Kidney epithelial cell (primary cell): ENCODE results near the gene BRME1. TPM values are rescaled to one million over a fixed set of nuclear protein-coding genes. Genes with fewer than 3 reads are reported as not detected.

Experiments
- DNase-seq: peaks from one replicate; pipeline ENCODE4 v3.0.0-alpha.2; 2010; ENCODE audit warnings: low read depth
- H3K27me3 ChIP-seq: 2 replicates; pipeline ENCODE4 v1.6.0; 2011; ENCODE audit warnings: low read length; ENCODE audit not compliant: control insufficient read depth, insufficient read depth
- H3K36me3 ChIP-seq: 2 replicates; pipeline ENCODE4 v1.5.1; 2011; ENCODE audit warnings: low read length; ENCODE audit not compliant: control insufficient read depth, insufficient read depth
- H3K4me3 ChIP-seq: 2 replicates; pipeline ENCODE4 v1.5.1; 2011; ENCODE audit warnings: low read depth, mild to moderate bottlenecking, control low read depth, low read length
- CTCF ChIP-seq: IDR thresholded peaks from 2 replicates; pipeline ENCODE4 v1.5.1; 2011; ENCODE audit warnings: mild to moderate bottlenecking, moderate library complexity, low read length, control low read depth, inconsistent platforms; ENCODE audit not compliant: insufficient read depth, poor library complexity, severe bottlenecking
- total RNA-seq: library from RNA; depleted of rRNA; stranded (reverse); fragments of >200 nt; gene quantifications from 2 replicates; pipeline ENCODE4 v1.2.3, GENCODE V29; 2015

BRME1 gene
- total RNA-seq, 1 donor from 2014 or later = 2.5 TPM

- no peak for TF ChIP-seq CTCF
- DNase-seq = no peak
- Histone ChIP-seq H3K27me3 (peaks cover 5% of the 10 kb centered on the region), H3K36me3 (no peaks in the 10 kb centered on the region), H3K4me3 (no peak overlapping the region)
Observed at GRCh38 chr19:13882419-13882795, 23.5 kb downstream of the BRME1 start.

- no peak for TF ChIP-seq CTCF
- Histone ChIP-seq H3K36me3 (no peaks in the 10 kb centered on the region), H3K4me3 (no peak overlapping the region), H3K27me3 (peaks cover 5% of the 10 kb centered on the region)
- no peak for DNase-seq
Observed at GRCh38 chr19:13881692-13882418, 24.1 kb downstream of the BRME1 start.

- H3K36me3 ChIP-seq = no peaks in the 10 kb centered on the region
- DNase-seq = no peak
- no peak overlapping the region for H3K4me3 ChIP-seq
- H3K27me3 ChIP-seq = peaks cover 5% of the 10 kb centered on the region
- no peak for TF ChIP-seq CTCF
Observed at GRCh38 chr19:13881251-13881691, 24.6 kb downstream of the BRME1 start.

- no peaks in the 10 kb centered on the region for H3K36me3 ChIP-seq
- H3K27me3 ChIP-seq = peaks cover 5% of the 10 kb centered on the region
- TF ChIP-seq CTCF = peak; percentile 99
- no peak overlapping the region for H3K4me3 ChIP-seq
- DNase-seq = peak; percentile 74
Observed at GRCh38 chr19:13880059-13881043, 25.6 kb downstream of the BRME1 start.

- no peak for DNase-seq
- Histone ChIP-seq H3K4me3 (no peak overlapping the region), H3K27me3 (no peaks in the 10 kb centered on the region), H3K36me3 (no peaks in the 10 kb centered on the region)
- TF ChIP-seq CTCF = no peak
Observed at GRCh38 chr19:13877303-13877702, 28.6 kb downstream of the BRME1 start.
